ENCODE measurements around the gene DNAJC4. TPM values are rescaled to one million over a fixed set of nuclear protein-coding genes. Genes with fewer than 3 reads are reported as not detected.

DNAJC4 gene
- total RNA-seq, 1 experiment from 2014 or later = 26.0 TPM

DNA sequence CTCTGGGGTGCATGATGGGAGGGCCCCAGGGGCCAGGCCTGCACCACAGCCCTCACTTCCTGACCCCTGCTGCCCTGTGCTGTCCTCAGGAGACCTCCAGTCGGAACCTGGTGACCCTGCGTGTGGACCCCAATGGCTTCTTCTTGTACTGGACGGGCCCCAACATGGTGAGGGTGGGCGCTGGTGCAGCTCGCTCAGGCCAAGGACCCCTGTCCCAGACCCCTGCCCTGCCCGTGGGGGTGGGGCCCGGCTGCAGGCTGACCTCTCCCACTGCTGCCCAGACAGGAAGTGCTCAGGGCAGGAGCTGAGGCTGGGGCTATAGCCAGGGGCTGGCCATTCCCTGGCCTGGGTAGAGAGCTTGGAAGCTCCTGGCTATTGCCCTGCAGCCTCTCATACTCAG lies 24.0 kb downstream of the DNAJC4 start:
- TF ChIP-seq, protein P1, sequence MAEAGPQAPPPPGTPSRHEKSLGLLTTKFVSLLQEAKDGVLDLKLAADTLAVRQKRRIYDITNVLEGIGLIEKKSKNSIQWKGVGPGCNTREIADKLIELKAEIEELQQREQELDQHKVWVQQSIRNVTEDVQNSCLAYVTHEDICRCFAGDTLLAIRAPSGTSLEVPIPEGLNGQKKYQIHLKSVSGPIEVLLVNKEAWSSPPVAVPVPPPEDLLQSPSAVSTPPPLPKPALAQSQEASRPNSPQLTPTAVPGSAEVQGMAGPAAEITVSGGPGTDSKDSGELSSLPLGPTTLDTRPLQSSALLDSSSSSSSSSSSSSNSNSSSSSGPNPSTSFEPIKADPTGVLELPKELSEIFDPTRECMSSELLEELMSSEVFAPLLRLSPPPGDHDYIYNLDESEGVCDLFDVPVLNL (CRISPR knock-in tag; IDR thresholded peaks at IDR 0.05; ENCODE audit: borderline replicate concordance, low read depth) = no peak
- TF ChIP-seq, protein P2, sequence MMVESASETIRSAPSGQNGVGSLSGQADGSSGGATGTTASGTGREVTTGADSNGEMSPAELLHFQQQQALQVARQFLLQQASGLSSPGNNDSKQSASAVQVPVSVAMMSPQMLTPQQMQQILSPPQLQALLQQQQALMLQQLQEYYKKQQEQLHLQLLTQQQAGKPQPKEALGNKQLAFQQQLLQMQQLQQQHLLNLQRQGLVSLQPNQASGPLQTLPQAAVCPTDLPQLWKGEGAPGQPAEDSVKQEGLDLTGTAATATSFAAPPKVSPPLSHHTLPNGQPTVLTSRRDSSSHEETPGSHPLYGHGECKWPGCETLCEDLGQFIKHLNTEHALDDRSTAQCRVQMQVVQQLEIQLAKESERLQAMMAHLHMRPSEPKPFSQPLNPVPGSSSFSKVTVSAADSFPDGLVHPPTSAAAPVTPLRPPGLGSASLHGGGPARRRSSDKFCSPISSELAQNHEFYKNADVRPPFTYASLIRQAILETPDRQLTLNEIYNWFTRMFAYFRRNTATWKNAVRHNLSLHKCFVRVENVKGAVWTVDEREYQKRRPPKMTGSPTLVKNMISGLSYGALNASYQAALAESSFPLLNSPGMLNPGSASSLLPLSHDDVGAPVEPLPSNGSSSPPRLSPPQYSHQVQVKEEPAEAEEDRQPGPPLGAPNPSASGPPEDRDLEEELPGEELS (CRISPR knock-in tag; IDR thresholded peaks at IDR 0.05) = no peak
- no peak for TF ChIP-seq FOXK1 (CRISPR knock-in tag; IDR thresholded peaks at IDR 0.05)
- no peak for TF ChIP-seq TEAD4 (CRISPR knock-in tag; IDR thresholded peaks at IDR 0.05)
- TF ChIP-seq ZNF671 (CRISPR knock-in tag; IDR thresholded peaks at IDR 0.05) = no peak
- TF ChIP-seq IRF2 (CRISPR knock-in tag; IDR thresholded peaks at IDR 0.05; ENCODE audit: borderline replicate concordance, low read depth) = no peak
- TF ChIP-seq, protein P3, sequence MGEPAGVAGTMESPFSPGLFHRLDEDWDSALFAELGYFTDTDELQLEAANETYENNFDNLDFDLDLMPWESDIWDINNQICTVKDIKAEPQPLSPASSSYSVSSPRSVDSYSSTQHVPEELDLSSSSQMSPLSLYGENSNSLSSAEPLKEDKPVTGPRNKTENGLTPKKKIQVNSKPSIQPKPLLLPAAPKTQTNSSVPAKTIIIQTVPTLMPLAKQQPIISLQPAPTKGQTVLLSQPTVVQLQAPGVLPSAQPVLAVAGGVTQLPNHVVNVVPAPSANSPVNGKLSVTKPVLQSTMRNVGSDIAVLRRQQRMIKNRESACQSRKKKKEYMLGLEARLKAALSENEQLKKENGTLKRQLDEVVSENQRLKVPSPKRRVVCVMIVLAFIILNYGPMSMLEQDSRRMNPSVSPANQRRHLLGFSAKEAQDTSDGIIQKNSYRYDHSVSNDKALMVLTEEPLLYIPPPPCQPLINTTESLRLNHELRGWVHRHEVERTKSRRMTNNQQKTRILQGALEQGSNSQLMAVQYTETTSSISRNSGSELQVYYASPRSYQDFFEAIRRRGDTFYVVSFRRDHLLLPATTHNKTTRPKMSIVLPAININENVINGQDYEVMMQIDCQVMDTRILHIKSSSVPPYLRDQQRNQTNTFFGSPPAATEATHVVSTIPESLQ (CRISPR knock-in tag; IDR thresholded peaks at IDR 0.05) = no peak
- TF ChIP-seq CREB1 (CRISPR knock-in tag; IDR thresholded peaks at IDR 0.05) = no peak
- no peak for TF ChIP-seq ZNF416 (CRISPR knock-in tag; IDR thresholded peaks at IDR 0.05)
- TF ChIP-seq, protein P4, sequence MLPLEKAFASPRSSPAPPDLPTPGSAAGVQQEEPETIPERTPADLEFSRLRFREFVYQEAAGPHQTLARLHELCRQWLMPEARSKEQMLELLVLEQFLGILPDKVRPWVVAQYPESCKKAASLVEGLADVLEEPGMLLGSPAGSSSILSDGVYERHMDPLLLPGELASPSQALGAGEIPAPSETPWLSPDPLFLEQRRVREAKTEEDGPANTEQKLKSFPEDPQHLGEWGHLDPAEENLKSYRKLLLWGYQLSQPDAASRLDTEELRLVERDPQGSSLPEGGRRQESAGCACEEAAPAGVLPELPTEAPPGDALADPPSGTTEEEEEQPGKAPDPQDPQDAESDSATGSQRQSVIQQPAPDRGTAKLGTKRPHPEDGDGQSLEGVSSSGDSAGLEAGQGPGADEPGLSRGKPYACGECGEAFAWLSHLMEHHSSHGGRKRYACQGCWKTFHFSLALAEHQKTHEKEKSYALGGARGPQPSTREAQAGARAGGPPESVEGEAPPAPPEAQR (CRISPR knock-in tag; IDR thresholded peaks at IDR 0.05) = no peak
- TF ChIP-seq, protein P5, sequence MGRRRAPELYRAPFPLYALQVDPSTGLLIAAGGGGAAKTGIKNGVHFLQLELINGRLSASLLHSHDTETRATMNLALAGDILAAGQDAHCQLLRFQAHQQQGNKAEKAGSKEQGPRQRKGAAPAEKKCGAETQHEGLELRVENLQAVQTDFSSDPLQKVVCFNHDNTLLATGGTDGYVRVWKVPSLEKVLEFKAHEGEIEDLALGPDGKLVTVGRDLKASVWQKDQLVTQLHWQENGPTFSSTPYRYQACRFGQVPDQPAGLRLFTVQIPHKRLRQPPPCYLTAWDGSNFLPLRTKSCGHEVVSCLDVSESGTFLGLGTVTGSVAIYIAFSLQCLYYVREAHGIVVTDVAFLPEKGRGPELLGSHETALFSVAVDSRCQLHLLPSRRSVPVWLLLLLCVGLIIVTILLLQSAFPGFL (CRISPR knock-in tag; IDR thresholded peaks at IDR 0.05; ENCODE audit: borderline replicate concordance) = no peak
- TF ChIP-seq ELF4 (CRISPR knock-in tag; IDR thresholded peaks at IDR 0.05; ENCODE audit: low read depth) = no peak
- TF ChIP-seq ZNF317 (CRISPR knock-in tag; IDR thresholded peaks at IDR 0.05; ENCODE audit: borderline replicate concordance, low read depth) = no peak
- TF ChIP-seq MXD4 (CRISPR knock-in tag; IDR thresholded peaks at IDR 0.05; ENCODE audit: borderline replicate concordance) = no peak
- TF ChIP-seq, protein P6, sequence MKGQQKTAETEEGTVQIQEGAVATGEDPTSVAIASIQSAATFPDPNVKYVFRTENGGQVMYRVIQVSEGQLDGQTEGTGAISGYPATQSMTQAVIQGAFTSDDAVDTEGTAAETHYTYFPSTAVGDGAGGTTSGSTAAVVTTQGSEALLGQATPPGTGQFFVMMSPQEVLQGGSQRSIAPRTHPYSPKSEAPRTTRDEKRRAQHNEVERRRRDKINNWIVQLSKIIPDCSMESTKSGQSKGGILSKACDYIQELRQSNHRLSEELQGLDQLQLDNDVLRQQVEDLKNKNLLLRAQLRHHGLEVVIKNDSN (CRISPR knock-in tag; IDR thresholded peaks at IDR 0.05) = no peak
- TF ChIP-seq, protein P7, sequence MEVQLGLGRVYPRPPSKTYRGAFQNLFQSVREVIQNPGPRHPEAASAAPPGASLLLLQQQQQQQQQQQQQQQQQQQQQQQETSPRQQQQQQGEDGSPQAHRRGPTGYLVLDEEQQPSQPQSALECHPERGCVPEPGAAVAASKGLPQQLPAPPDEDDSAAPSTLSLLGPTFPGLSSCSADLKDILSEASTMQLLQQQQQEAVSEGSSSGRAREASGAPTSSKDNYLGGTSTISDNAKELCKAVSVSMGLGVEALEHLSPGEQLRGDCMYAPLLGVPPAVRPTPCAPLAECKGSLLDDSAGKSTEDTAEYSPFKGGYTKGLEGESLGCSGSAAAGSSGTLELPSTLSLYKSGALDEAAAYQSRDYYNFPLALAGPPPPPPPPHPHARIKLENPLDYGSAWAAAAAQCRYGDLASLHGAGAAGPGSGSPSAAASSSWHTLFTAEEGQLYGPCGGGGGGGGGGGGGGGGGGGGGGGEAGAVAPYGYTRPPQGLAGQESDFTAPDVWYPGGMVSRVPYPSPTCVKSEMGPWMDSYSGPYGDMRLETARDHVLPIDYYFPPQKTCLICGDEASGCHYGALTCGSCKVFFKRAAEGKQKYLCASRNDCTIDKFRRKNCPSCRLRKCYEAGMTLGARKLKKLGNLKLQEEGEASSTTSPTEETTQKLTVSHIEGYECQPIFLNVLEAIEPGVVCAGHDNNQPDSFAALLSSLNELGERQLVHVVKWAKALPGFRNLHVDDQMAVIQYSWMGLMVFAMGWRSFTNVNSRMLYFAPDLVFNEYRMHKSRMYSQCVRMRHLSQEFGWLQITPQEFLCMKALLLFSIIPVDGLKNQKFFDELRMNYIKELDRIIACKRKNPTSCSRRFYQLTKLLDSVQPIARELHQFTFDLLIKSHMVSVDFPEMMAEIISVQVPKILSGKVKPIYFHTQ (CRISPR knock-in tag; IDR thresholded peaks at IDR 0.05) = no peak
- no peak for TF ChIP-seq ZNF121 (CRISPR knock-in tag; IDR thresholded peaks at IDR 0.05)
- Mint-ChIP-seq H3K36me3 (peaks cover 10% of the 10 kb centered on the region), H3K9me3 (no peaks in the 10 kb centered on the region), H3K27ac (no peak overlapping the region), H3K4me3 (no peak overlapping the region; the same call in 1 of the 2 replicates), H3K4me1 (peaks cover 25% of the 10 kb centered on the region), H3K27me3 (ENCODE audit: low read depth) (no peaks in the 10 kb centered on the region)
- no peak for DNase-seq (ENCODE audit: low spot score)
- CTCF ChIA-PET = interaction anchor here (1.0 to 1.4 kb wide), 3 partner anchors 46 to 51 kb away, joined by 3 to 6 read pairs (median 4); partner anchors contain the start of gene ESRRA
- no peak for ATAC-seq
- POLR2A ChIA-PET = no interaction called here

All from WTC11 (cell line).